ENCODE data around the gene PAK1IP1.
"Not testable (repeated sequence)": the region's sequence is repeated elsewhere in the genome, so short reads cannot be mapped to it uniquely, and the experiment has no call there.

- not testable (repeated sequence) for TF ChIP-seq CTCF (IDR thresholded peaks at IDR 0.05; ENCODE audit: insufficient read depth, low read length); POLR2AphosphoS5 (IDR thresholded peaks at IDR 0.05; ENCODE audit: low read depth); GABPA (IDR thresholded peaks at IDR 0.05; ENCODE audit: low read depth)
Observed at GRCh38 chr6:10660431-10661191, 34.2 kb upstream of the PAK1IP1 start.
